Measurements from ENCODE around the gene DPH5.
"Not testable (repeated sequence)": the region's sequence is repeated elsewhere in the genome, so short reads cannot be mapped to it uniquely, and the experiment has no call there.

DPH5 gene

GRCh38 chr1:101044259-101044658 is 18.7 kb upstream of the DPH5 start:
- TF ChIP-seq, protein P1, sequence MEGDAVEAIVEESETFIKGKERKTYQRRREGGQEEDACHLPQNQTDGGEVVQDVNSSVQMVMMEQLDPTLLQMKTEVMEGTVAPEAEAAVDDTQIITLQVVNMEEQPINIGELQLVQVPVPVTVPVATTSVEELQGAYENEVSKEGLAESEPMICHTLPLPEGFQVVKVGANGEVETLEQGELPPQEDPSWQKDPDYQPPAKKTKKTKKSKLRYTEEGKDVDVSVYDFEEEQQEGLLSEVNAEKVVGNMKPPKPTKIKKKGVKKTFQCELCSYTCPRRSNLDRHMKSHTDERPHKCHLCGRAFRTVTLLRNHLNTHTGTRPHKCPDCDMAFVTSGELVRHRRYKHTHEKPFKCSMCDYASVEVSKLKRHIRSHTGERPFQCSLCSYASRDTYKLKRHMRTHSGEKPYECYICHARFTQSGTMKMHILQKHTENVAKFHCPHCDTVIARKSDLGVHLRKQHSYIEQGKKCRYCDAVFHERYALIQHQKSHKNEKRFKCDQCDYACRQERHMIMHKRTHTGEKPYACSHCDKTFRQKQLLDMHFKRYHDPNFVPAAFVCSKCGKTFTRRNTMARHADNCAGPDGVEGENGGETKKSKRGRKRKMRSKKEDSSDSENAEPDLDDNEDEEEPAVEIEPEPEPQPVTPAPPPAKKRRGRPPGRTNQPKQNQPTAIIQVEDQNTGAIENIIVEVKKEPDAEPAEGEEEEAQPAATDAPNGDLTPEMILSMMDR (conservative IDR thresholded peaks at IDR 0.05; ENCODE audit: low read depth, low read length): no peak
- DNase-seq (ENCODE audit: low read depth): no peak
- H3K4me3 ChIP-seq (ENCODE audit: low read length): no peak overlapping the region

- TF ChIP-seq, protein P1 (conservative IDR thresholded peaks at IDR 0.05; ENCODE audit: low read depth, low read length): peak; percentile 29
- DNase-seq (ENCODE audit: low read depth): no peak
- no peak overlapping the region for H3K4me3 ChIP-seq (ENCODE audit: low read length)
Observed at GRCh38 chr1:101043776-101044175, 18.2 kb upstream of the DPH5 start.

GRCh38 chr1:101041300-101041699 is 15.7 kb upstream of the DPH5 start:
- H3K4me3 ChIP-seq (ENCODE audit: low read length): no peak overlapping the region
- TF ChIP-seq, protein P1 (conservative IDR thresholded peaks at IDR 0.05; ENCODE audit: low read depth, low read length): no peak
- DNase-seq (ENCODE audit: low read depth): no peak

DNA sequence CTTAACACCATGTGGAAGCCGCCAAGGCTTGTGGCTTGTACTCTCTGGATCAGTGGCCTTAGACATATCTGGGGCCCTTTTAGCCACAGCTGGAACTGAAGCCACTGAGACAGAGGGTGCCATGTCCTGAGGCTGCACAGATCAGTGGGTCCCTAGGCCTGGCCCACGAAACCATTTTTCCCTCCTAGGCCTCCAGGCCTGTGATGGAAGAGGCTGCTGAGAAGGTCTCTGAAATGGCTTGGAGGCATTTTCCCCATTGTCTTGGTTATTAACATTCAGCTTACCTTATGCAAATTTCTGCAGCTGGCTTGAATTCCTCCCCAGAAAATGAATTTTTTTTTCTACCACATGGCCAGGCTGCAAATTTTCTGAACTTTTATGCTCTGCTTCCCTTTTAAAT is 15.1 kb upstream of the DPH5 start:
- no peak for DNase-seq (ENCODE audit: low read depth)
- TF ChIP-seq, protein P1 (conservative IDR thresholded peaks at IDR 0.05; ENCODE audit: low read depth, low read length): no peak
- no peak overlapping the region for H3K4me3 ChIP-seq (ENCODE audit: low read length)

- peak; percentile 84 for DNase-seq (ENCODE audit: low read depth)
- TF ChIP-seq, protein P1 (conservative IDR thresholded peaks at IDR 0.05; ENCODE audit: low read depth, low read length): no peak
- H3K4me3 ChIP-seq (ENCODE audit: low read length): no peak overlapping the region
Observed at GRCh38 chr1:101039245-101039644, 13.7 kb upstream of the DPH5 start.

GRCh38 chr1:101037316-101037715 is 11.7 kb upstream of the DPH5 start:
- no peak overlapping the region for H3K4me3 ChIP-seq (ENCODE audit: low read length)
- DNase-seq (ENCODE audit: low read depth): no peak
- TF ChIP-seq, protein P1 (conservative IDR thresholded peaks at IDR 0.05; ENCODE audit: low read depth, low read length): no peak

DNA sequence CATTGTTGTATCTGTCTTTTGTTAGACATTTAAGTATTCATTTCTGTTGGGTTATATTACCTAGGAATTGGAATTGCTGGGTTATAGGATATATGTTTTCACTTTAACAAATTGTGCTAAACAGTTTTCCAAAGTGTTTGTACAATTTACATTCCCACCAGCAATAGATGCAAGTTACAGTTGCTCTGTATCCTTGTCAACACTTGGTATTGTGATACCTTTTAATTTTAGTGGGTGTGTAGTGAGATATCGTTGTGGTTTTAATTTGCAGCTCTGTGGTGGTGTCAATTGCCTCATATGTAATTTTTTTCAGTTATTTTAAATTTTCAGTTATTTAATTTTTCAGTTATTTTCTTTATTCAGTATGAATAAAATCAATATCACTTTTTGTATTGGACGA is 7.4 kb upstream of the DPH5 start:
- DNase-seq (ENCODE audit: low read depth): no peak
- TF ChIP-seq, protein P1 (conservative IDR thresholded peaks at IDR 0.05; ENCODE audit: low read depth, low read length): no peak
- no peak overlapping the region for H3K4me3 ChIP-seq (ENCODE audit: low read length)

DNA sequence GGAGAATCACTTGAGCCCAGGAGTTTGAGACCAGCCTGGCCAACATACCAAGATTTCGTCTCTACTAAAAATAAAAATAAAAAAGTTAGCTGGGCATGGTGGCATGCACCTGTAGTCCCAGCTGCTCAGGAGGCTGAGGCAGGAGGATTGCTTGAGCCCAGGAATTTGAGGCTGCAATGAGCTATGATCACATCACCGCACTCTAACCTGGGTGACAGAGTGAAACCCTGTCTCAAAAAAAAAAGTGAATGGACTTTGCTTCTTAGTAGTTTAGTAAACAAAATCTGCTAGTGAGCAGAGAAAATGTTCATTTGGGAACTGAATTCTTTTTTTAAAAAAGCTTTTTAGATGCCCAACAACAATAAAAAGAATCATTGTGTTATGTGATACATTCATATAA is 6.5 kb upstream of the DPH5 start:
- not testable (repeated sequence) for H3K4me3 ChIP-seq (ENCODE audit: low read length); DNase-seq (ENCODE audit: low read depth)
